CD14-positive monocyte (primary cell): ENCODE measurements around the gene SLC38A10. TPM values are rescaled to one million over a fixed set of nuclear protein-coding genes. Genes with fewer than 3 reads are reported as not detected.

Source experiments
- DNase-seq, 3 donors: peaks; one replicate each; pipeline ENCODE4 v3.0.0-alpha.2; 2011 to 2022
- H2AFZ ChIP-seq: 2 replicates; pipeline ENCODE4 v1.6.0; 2012; ENCODE audit warnings: mild to moderate bottlenecking, low read depth, low read length, inconsistent platforms; ENCODE audit not compliant: insufficient read depth, poor library complexity, severe bottlenecking
- H3K27ac ChIP-seq, 2 donors: 1 replicate in 1 of 2; 2 replicates in 1 of 2; pipeline ENCODE4 v1.5.1; 2012 to 2013; ENCODE audit warnings: low read length in 2 of 2, control low read depth in 1 of 2, inconsistent platforms in 1 of 2, low read depth in 1 of 2, mild to moderate bottlenecking in 1 of 2
- H3K27me3 ChIP-seq, 2 donors: one replicate each; pipeline versions ENCODE4 v1.6.0 to v1.6.1; 2011 to 2013; ENCODE audit warnings: low read length in 2 of 2; ENCODE audit not compliant: control insufficient read depth in 2 of 2, insufficient read depth in 2 of 2
- H3K36me3 ChIP-seq, 2 donors: replicated peaks in 1 of 2; 1 replicate in 1 of 2; 2 replicates in 1 of 2; pipeline versions ENCODE4 v1.5.1 to v1.6.1; 2012 to 2013; ENCODE audit warnings: low read length in 2 of 2, control low read depth in 1 of 2, inconsistent platforms in 1 of 2, mild to moderate bottlenecking in 1 of 2; ENCODE audit not compliant: insufficient read depth in 2 of 2, control insufficient read depth in 1 of 2
- H3K4me1 ChIP-seq, 2 donors: 1 replicate in 1 of 2; 2 replicates in 1 of 2; pipeline versions ENCODE4 v1.5.1 to v1.6.1; 2012 to 2013; ENCODE audit warnings: low read length in 2 of 2, control low read depth in 1 of 2, inconsistent platforms in 1 of 2, mild to moderate bottlenecking in 1 of 2, moderate library complexity in 1 of 2; ENCODE audit not compliant: insufficient read depth in 2 of 2, control insufficient read depth in 1 of 2
- H3K4me2 ChIP-seq: replicated peaks from 2 replicates; pipeline ENCODE3; 2012; ENCODE audit warnings: low read length, moderate library complexity, mild to moderate bottlenecking; ENCODE audit not compliant: poor library complexity, severe bottlenecking; ENCODE audit errors: extremely low read depth
- H3K4me3 ChIP-seq, 3 experiments: fragments of 200-600 bp in 1 of 3; sonication (generic) in 1 of 3; replicated peaks in 1 of 3; 1 replicate in 2 of 3; 2 replicates in 1 of 3; pipeline ENCODE4 v1.5.1; 2011 to 2013; ENCODE audit warnings: low read length in 3 of 3, mild to moderate bottlenecking in 3 of 3, control low read depth in 2 of 3, low read depth in 2 of 3, inconsistent platforms in 1 of 3, moderate library complexity in 1 of 3
- H3K79me2 ChIP-seq: 2 replicates; pipeline ENCODE4 v1.6.0; 2012; ENCODE audit warnings: mild to moderate bottlenecking, control low read depth, inconsistent platforms, low read length, moderate library complexity; ENCODE audit not compliant: insufficient read depth
- H3K9ac ChIP-seq: 2 replicates; pipeline ENCODE4 v1.6.0; 2017; ENCODE audit warnings: low read length, mild to moderate bottlenecking; ENCODE audit not compliant: insufficient read depth, poor library complexity, severe bottlenecking
- H3K9me3 ChIP-seq, 2 donors: replicated peaks in 1 of 2; 1 replicate in 1 of 2; 2 replicates in 1 of 2; pipeline versions ENCODE4 v1.5.1 to v1.6.1; 2012 to 2013; ENCODE audit warnings: low read length in 2 of 2, control low read depth in 1 of 2; ENCODE audit not compliant: control insufficient read depth in 1 of 2, insufficient read depth in 1 of 2
- H4K20me1 ChIP-seq: 2 replicates; pipeline ENCODE4 v1.6.0; 2012; ENCODE audit warnings: mild to moderate bottlenecking, low read length, control low read depth, moderate library complexity; ENCODE audit not compliant: insufficient read depth
- H3K27ac Mint-ChIP-seq, 7 donors: one replicate each; pipeline ENCODE4 v1.8.0; 2020; ENCODE audit warnings: mild to moderate bottlenecking in 7 of 7, mixed read lengths in 7 of 7, moderate library complexity in 6 of 7, inconsistent platforms in 2 of 7
- H3K27me3 Mint-ChIP-seq, 3 donors: one replicate each; pipeline ENCODE4 v1.8.0; 2021 to 2022; ENCODE audit warnings: low read depth in 3 of 3, mild to moderate bottlenecking in 3 of 3, mixed read lengths in 3 of 3, moderate library complexity in 3 of 3, inconsistent platforms in 1 of 3
- H3K36me3 Mint-ChIP-seq, 2 donors: one replicate each; pipeline ENCODE4 v1.8.0; 2020; ENCODE audit warnings: mixed read lengths in 2 of 2, inconsistent platforms in 1 of 2, mild to moderate bottlenecking in 1 of 2
- H3K4me1 Mint-ChIP-seq: one replicate; pipeline ENCODE4 v1.8.0; 2020; ENCODE audit warnings: mild to moderate bottlenecking, mixed read lengths
- H3K4me3 Mint-ChIP-seq, 2 donors: one replicate each; pipeline ENCODE4 v1.8.0; 2020; ENCODE audit warnings: mild to moderate bottlenecking in 2 of 2, mixed read lengths in 2 of 2, moderate library complexity in 1 of 2
- H3K9me3 Mint-ChIP-seq, 7 donors: one replicate each; pipeline ENCODE4 v1.8.0; 2020 to 2022; ENCODE audit warnings: mixed read lengths in 7 of 7, mild to moderate bottlenecking in 6 of 7, moderate library complexity in 6 of 7, inconsistent platforms in 2 of 7
- CTCF ChIP-seq: fragments of 200-600 bp; IDR thresholded peaks from one replicate; pipeline ENCODE4 v1.8.0; 2022; ENCODE audit warnings: antibody characterized with exemption, mild to moderate bottlenecking
- WGBS: methylation state at CpG from one replicate; pipeline ENCODE4 v1.1.5; 2013; ENCODE audit warnings: missing lambda C conversion rate; ENCODE audit not compliant: insufficient coverage; 5-methylcytosine and 5-hydroxymethylcytosine counted together
- intact Hi-C, 2 donors: fragments of 100-400 bp; cut with micrococcal nuclease; formaldehyde crosslinking; loops; one replicate each; pipeline versions ENCODE4 v1.15.0 to v1.15.1; 2023
- polyA plus RNA-seq, 3 donors: library from polyadenylated mRNA; depleted of rRNA in 1 of 3; unstranded in 2 of 3; stranded (reverse) in 1 of 3; fragments of 300-500 nt in 2 of 3; fragments of >200 nt in 1 of 3; fragmentation: Illumina TruSeq in 2 of 3; gene quantifications; 1 replicate in 2 of 3; 2 replicates in 1 of 3; pipeline ENCODE4 v1.2.3, GENCODE V29; 2012 to 2021

The SLC38A10 gene
- polyA plus RNA-seq, 3 donors, result 50.8 to 76.1 (median 68.4) TPM

- Mint-ChIP-seq H3K9me3 (peaks cover 0 to 2% (median 0%) of the 10 kb centered on the region in 7 donors), H3K4me3 (no peak overlapping the region), H3K4me1 (peaks cover 8% of the 10 kb centered on the region), H3K36me3 (peaks cover 73 to 92% of the 10 kb centered on the region in 2 donors), H3K27me3 (peaks cover 0 to 2% (median 0%) of the 10 kb centered on the region in 3 donors), H3K27ac (no peak overlapping the region)
- TF ChIP-seq CTCF, result no peak
- H3K9ac ChIP-seq, result no peak overlapping the region
- no peak overlapping the region for H2AFZ ChIP-seq
- peaks cover 85 to 96% of the 10 kb centered on the region in 2 donors for H3K36me3 ChIP-seq
- no peak overlapping the region for H3K4me2 ChIP-seq
- no peak overlapping the region for H3K4me3 ChIP-seq
- no peaks in the 10 kb centered on the region for H3K9me3 ChIP-seq
- H3K27me3 ChIP-seq, result no peaks in the 10 kb centered on the region
- intact Hi-C loops, result no loop called here
- H3K4me1 ChIP-seq, result peaks cover 6 to 8% of the 10 kb centered on the region in 2 donors
- peaks cover 29% of the 10 kb centered on the region for H3K79me2 ChIP-seq
- no peak for DNase-seq
- peaks cover 84% of the 10 kb centered on the region for H4K20me1 ChIP-seq
- 96% methylated on average over 19 of the region's 19 CpGs for WGBS
- no peak overlapping the region for H3K27ac ChIP-seq
Measured at GRCh38 chr17:81260641-81261040, 34.5 kb downstream of the SLC38A10 start.

- no peaks in the 10 kb centered on the region for H3K27me3 ChIP-seq
Measured at GRCh38 chr17:81260171-81260570, 34.9 kb downstream of the SLC38A10 start.

More at GRCh38 chr17:81260171-81260570, 34.9 kb downstream of the SLC38A10 start:
- peaks cover 0 to 2% (median 0%) of the 10 kb centered on the region in 3 donors for H3K27me3 Mint-ChIP-seq
- H4K20me1 ChIP-seq, result peaks cover 84% of the 10 kb centered on the region
- peaks cover 68 to 87% of the 10 kb centered on the region in 2 donors for H3K36me3 Mint-ChIP-seq
- H3K79me2 ChIP-seq, result peaks cover 27% of the 10 kb centered on the region
- no peaks in the 10 kb centered on the region for H3K9me3 ChIP-seq
- H3K36me3 ChIP-seq, result peaks cover 80 to 91% of the 10 kb centered on the region in 2 donors
- no peak overlapping the region for H3K27ac Mint-ChIP-seq
- H3K4me3 ChIP-seq, result no peak overlapping the region
- DNase-seq, result no peak
- intact Hi-C loops, result no loop called here
- no peak overlapping the region for H3K27ac ChIP-seq
- H3K4me1 ChIP-seq, result peaks cover 11 to 13% of the 10 kb centered on the region in 2 donors
- H3K4me1 Mint-ChIP-seq, result peaks cover 13% of the 10 kb centered on the region
- no peak overlapping the region for H3K4me3 Mint-ChIP-seq
- TF ChIP-seq CTCF, result no peak
- H3K4me2 ChIP-seq, result no peak overlapping the region
- H3K9me3 Mint-ChIP-seq, result peaks cover 0 to 2% (median 0%) of the 10 kb centered on the region in 7 donors
- 96% methylated on average over 16 of the region's 17 CpGs for WGBS
- no peak overlapping the region for H2AFZ ChIP-seq
- no peak overlapping the region for H3K9ac ChIP-seq
